ENCODE measurements around the gene SKAP2.

SKAP2 gene

GRCh38 chr7:26735976-26736600 is 128.3 kb downstream of the SKAP2 start:
- DNase-seq: no peak

GRCh38 chr7:26729150-26729775 is 135.1 kb downstream of the SKAP2 start:
- no peak for DNase-seq

- DNase-seq: no peak
Observed at GRCh38 chr7:26726051-26726450, 138.3 kb downstream of the SKAP2 start.

GRCh38 chr7:26724795-26725194 is 139.6 kb downstream of the SKAP2 start:
- DNase-seq: no peak

- no peak for DNase-seq
Observed at GRCh38 chr7:26723129-26723528, 141.3 kb downstream of the SKAP2 start.

- DNase-seq: no peak
Observed at GRCh38 chr7:26721450-26721849, 142.9 kb downstream of the SKAP2 start.

- no peak for DNase-seq
Observed at GRCh38 chr7:26718063-26718462, 146.3 kb downstream of the SKAP2 start.

GRCh38 chr7:26714438-26714837 is 150.0 kb downstream of the SKAP2 start:
- no peak for DNase-seq

GRCh38 chr7:26714006-26714405 is 150.4 kb downstream of the SKAP2 start:
- no peak for DNase-seq

- DNase-seq: no peak
Observed at GRCh38 chr7:26709210-26709990, 155.0 kb downstream of the SKAP2 start.

- DNase-seq: no peak
Observed at GRCh38 chr7:26705567-26705966, 158.8 kb downstream of the SKAP2 start.

- DNase-seq: no peak
Observed at GRCh38 chr7:26704786-26705185, 159.6 kb downstream of the SKAP2 start.

GRCh38 chr7:26704036-26704435 is 160.4 kb downstream of the SKAP2 start:
- no peak for DNase-seq

- DNase-seq: no peak
Observed at GRCh38 chr7:26700893-26701292, 163.5 kb downstream of the SKAP2 start.

GRCh38 chr7:26700386-26700785 is 164.0 kb downstream of the SKAP2 start:
- no peak for DNase-seq

- DNase-seq: no peak
Observed at GRCh38 chr7:26699766-26700165, 164.6 kb downstream of the SKAP2 start.

GRCh38 chr7:26698806-26699205 is 165.6 kb downstream of the SKAP2 start:
- no peak for DNase-seq

- DNase-seq: no peak
Observed at GRCh38 chr7:26698194-26698593, 166.2 kb downstream of the SKAP2 start.

- DNase-seq: no peak
Observed at GRCh38 chr7:26696978-26697377, 167.4 kb downstream of the SKAP2 start.

GRCh38 chr7:26696161-26696560 is 168.2 kb downstream of the SKAP2 start:
- DNase-seq: no peak

- DNase-seq: no peak
Observed at GRCh38 chr7:26694713-26695112, 169.7 kb downstream of the SKAP2 start.

- no peak for DNase-seq
Observed at GRCh38 chr7:26694141-26694540, 170.2 kb downstream of the SKAP2 start.

- DNase-seq: no peak
Observed at GRCh38 chr7:26691886-26692285, 172.5 kb downstream of the SKAP2 start.

- no peak for DNase-seq
Observed at GRCh38 chr7:26691406-26691805, 173.0 kb downstream of the SKAP2 start.
